Neural progenitor cell (in vitro differentiated cells): ENCODE data around the gene EFNA5. TPM values are rescaled to one million over a fixed set of nuclear protein-coding genes. Genes with fewer than 3 reads are reported as not detected.

ENCODE experiments used
- DNase-seq: peaks from one replicate; pipeline ENCODE4 v3.0.0-alpha.2; 2016; ENCODE audit warnings: low spot score
- H2AFZ ChIP-seq: fragments of 200-600 bp; sonication (generic); replicated peaks from 2 replicates; pipeline ENCODE4 v1.6.1; 2016; ENCODE audit warnings: antibody characterized with exemption
- H3F3A ChIP-seq: fragments of 200-600 bp; sonication (generic); 2 replicates; pipeline ENCODE4 v1.6.1; 2016; ENCODE audit warnings: antibody characterized with exemption, low read depth
- H3K27ac ChIP-seq: fragments of 200-600 bp; sonication (generic); 2 replicates; pipeline ENCODE4 v1.5.1; 2016; ENCODE audit warnings: mild to moderate bottlenecking
- H3K27me3 ChIP-seq: fragments of 200-600 bp; sonication (generic); 2 replicates; pipeline ENCODE4 v1.6.1; 2016; ENCODE audit warnings: mild to moderate bottlenecking, moderate library complexity
- H3K36me3 ChIP-seq: fragments of 200-600 bp; sonication (generic); 2 replicates; pipeline ENCODE4 v1.5.1; 2016
- H3K4me1 ChIP-seq: fragments of 200-600 bp; sonication (generic); 2 replicates; pipeline ENCODE4 v1.6.1; 2016; ENCODE audit warnings: mixed run types
- H3K4me2 ChIP-seq: fragments of 200-600 bp; sonication (generic); 2 replicates; pipeline ENCODE4 v1.6.1; 2016
- H3K4me3 ChIP-seq: fragments of 200-600 bp; sonication (generic); 2 replicates; pipeline ENCODE4 v1.5.1; 2016
- H3K79me2 ChIP-seq: fragments of 200-600 bp; sonication (generic); 2 replicates; pipeline ENCODE4 v1.6.1; 2016; ENCODE audit warnings: low read depth
- H3K9ac ChIP-seq: fragments of 200-600 bp; sonication (generic); 2 replicates; pipeline ENCODE4 v1.6.1; 2016
- H3K9me3 ChIP-seq: fragments of 200-600 bp; sonication (generic); 2 replicates; pipeline ENCODE4 v1.5.1; 2016; ENCODE audit warnings: low read depth
- H4K20me1 ChIP-seq: fragments of 200-600 bp; sonication (generic); 2 replicates; pipeline ENCODE4 v1.6.1; 2016; ENCODE audit warnings: low read depth
- H3K27ac Mint-ChIP-seq: 3 replicates; pipeline ENCODE4 v1.8.0; 2021; ENCODE audit warnings: mixed read lengths
- H3K27me3 Mint-ChIP-seq: 2 replicates; pipeline ENCODE4 v1.8.0; 2022; ENCODE audit warnings: low read depth, mild to moderate bottlenecking, inconsistent platforms, moderate library complexity, mixed read lengths; ENCODE audit not compliant: insufficient read depth
- H3K36me3 Mint-ChIP-seq: 3 replicates; pipeline ENCODE4 v1.8.0; 2021; ENCODE audit warnings: mixed read lengths
- H3K4me1 Mint-ChIP-seq: 3 replicates; pipeline ENCODE4 v1.8.0; 2021; ENCODE audit warnings: mixed read lengths
- H3K4me3 Mint-ChIP-seq: 3 replicates; pipeline ENCODE4 v1.8.0; 2021; ENCODE audit warnings: mild to moderate bottlenecking, moderate library complexity, mixed read lengths
- H3K9me3 Mint-ChIP-seq: 3 replicates; pipeline ENCODE4 v1.8.0; 2020; ENCODE audit warnings: mixed read lengths
- EZH2 ChIP-seq: fragments of 200-600 bp; sonication (generic); IDR thresholded peaks from 2 replicates; pipeline ENCODE4 v1.6.1; 2017; ENCODE audit warnings: antibody characterized with exemption, mild to moderate bottlenecking, moderate library complexity
- EZH2phosphoT487 ChIP-seq: fragments of 200-600 bp; sonication (generic); IDR thresholded peaks from 2 replicates; pipeline ENCODE4 v1.6.1; 2017; ENCODE audit warnings: antibody characterized with exemption
- total RNA-seq: library from RNA; depleted of rRNA; stranded (reverse); fragments of >200 nt; gene quantifications from 2 replicates; pipeline ENCODE4 v1.2.3, GENCODE V29; 2015; ENCODE audit warnings: low replicate concordance
- TF ChIP-seq, protein P1 (sequence below): fragments of 200-600 bp; sonication (generic); IDR thresholded peaks from 2 replicates; pipeline ENCODE4 v1.5.1; 2017; ENCODE audit warnings: antibody characterized with exemption, mild to moderate bottlenecking

The EFNA5 gene
- total RNA-seq, 1 donor from 2014 or later = 105 TPM

DNA sequence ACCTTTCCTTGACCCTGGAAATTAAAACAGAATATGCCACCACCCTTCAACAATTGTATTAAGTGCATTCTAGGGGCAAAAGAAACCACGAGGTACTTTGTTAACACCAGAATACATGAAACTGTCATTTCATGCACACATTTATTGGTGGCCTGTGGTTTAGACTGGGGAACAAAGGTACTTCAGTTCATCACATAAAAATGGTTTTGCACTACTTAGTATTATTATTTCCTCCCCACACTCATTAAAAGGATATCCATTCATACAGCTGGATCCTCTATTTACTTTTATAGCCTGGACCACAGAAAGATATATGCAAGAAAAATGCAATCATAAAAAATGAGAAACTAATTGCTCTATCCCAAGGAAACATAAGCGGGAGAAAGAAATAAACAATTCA lies 230.9 kb downstream of the EFNA5 start:
- Mint-ChIP-seq H3K9me3 (peaks cover 19% of the 10 kb centered on the region), H3K27me3 (no peaks in the 10 kb centered on the region), H3K4me3 (no peak overlapping the region), H3K27ac (no peak overlapping the region), H3K4me1 (peaks cover 39% of the 10 kb centered on the region), H3K36me3 (peaks cover 19% of the 10 kb centered on the region)
- Histone ChIP-seq H3K4me1 (peaks cover 34% of the 10 kb centered on the region), H4K20me1 (peaks cover 86% of the 10 kb centered on the region), H3K4me3 (no peak overlapping the region), H3F3A (peaks cover 33% of the 10 kb centered on the region), H3K9me3 (peaks cover 5% of the 10 kb centered on the region), H3K27ac (no peak overlapping the region), H3K4me2 (no peak overlapping the region), H3K27me3 (no peaks in the 10 kb centered on the region), H3K79me2 (peaks cover 100% of the 10 kb centered on the region), H3K9ac (no peak overlapping the region), H3K36me3 (peaks cover 11% of the 10 kb centered on the region), H2AFZ (no peak overlapping the region)
- TF ChIP-seq EZH2 (no peak), EZH2phosphoT487 (no peak)
- TF ChIP-seq, protein P1, sequence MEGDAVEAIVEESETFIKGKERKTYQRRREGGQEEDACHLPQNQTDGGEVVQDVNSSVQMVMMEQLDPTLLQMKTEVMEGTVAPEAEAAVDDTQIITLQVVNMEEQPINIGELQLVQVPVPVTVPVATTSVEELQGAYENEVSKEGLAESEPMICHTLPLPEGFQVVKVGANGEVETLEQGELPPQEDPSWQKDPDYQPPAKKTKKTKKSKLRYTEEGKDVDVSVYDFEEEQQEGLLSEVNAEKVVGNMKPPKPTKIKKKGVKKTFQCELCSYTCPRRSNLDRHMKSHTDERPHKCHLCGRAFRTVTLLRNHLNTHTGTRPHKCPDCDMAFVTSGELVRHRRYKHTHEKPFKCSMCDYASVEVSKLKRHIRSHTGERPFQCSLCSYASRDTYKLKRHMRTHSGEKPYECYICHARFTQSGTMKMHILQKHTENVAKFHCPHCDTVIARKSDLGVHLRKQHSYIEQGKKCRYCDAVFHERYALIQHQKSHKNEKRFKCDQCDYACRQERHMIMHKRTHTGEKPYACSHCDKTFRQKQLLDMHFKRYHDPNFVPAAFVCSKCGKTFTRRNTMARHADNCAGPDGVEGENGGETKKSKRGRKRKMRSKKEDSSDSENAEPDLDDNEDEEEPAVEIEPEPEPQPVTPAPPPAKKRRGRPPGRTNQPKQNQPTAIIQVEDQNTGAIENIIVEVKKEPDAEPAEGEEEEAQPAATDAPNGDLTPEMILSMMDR = no peak
- no peak for DNase-seq

- Mint-ChIP-seq H3K9me3 (peaks cover 19% of the 10 kb centered on the region), H3K4me3 (no peak overlapping the region), H3K27ac (no peak overlapping the region), H3K27me3 (no peaks in the 10 kb centered on the region), H3K36me3 (peaks cover 24% of the 10 kb centered on the region), H3K4me1 (peaks cover 28% of the 10 kb centered on the region)
- peaks cover 34% of the 10 kb centered on the region for H3K4me1 ChIP-seq
- no peak for DNase-seq
- H2AFZ ChIP-seq = no peak overlapping the region
- H3K27me3 ChIP-seq = no peaks in the 10 kb centered on the region
- TF ChIP-seq EZH2 = no peak
- TF ChIP-seq EZH2phosphoT487 = no peak
- no peak overlapping the region for H3K4me3 ChIP-seq
- H4K20me1 ChIP-seq = peaks cover 86% of the 10 kb centered on the region
- H3F3A ChIP-seq = peaks cover 33% of the 10 kb centered on the region
- no peak overlapping the region for H3K4me2 ChIP-seq
- peaks cover 100% of the 10 kb centered on the region for H3K79me2 ChIP-seq
- peaks cover 11% of the 10 kb centered on the region for H3K36me3 ChIP-seq
- peaks cover 5% of the 10 kb centered on the region for H3K9me3 ChIP-seq
- H3K27ac ChIP-seq = peak overlapping the region; percentile 63
- H3K9ac ChIP-seq = no peak overlapping the region
These were observed 232.7 kb downstream of the EFNA5 start for GRCh38 chr5:107437986-107438510.

GRCh38 chr5:107437154-107437553 lies 233.6 kb downstream of the EFNA5 start:
- no peak for TF ChIP-seq EZH2
- H3K9me3 ChIP-seq = peaks cover 5% of the 10 kb centered on the region
- no peak overlapping the region for H3K9ac ChIP-seq
- Mint-ChIP-seq H3K36me3 (peaks cover 28% of the 10 kb centered on the region), H3K4me3 (no peak overlapping the region), H3K27ac (no peak overlapping the region), H3K9me3 (peaks cover 19% of the 10 kb centered on the region), H3K27me3 (no peaks in the 10 kb centered on the region), H3K4me1 (peaks cover 25% of the 10 kb centered on the region)
- peaks cover 11% of the 10 kb centered on the region for H3K36me3 ChIP-seq
- no peak overlapping the region for H2AFZ ChIP-seq
- peaks cover 100% of the 10 kb centered on the region for H3K79me2 ChIP-seq
- H3F3A ChIP-seq = peaks cover 33% of the 10 kb centered on the region
- H3K4me1 ChIP-seq = peaks cover 39% of the 10 kb centered on the region
- H3K4me3 ChIP-seq = no peak overlapping the region
- H4K20me1 ChIP-seq = peaks cover 86% of the 10 kb centered on the region
- DNase-seq = no peak
- H3K27ac ChIP-seq = no peak overlapping the region
- H3K4me2 ChIP-seq = peak overlapping the region; percentile 6
- H3K27me3 ChIP-seq = no peaks in the 10 kb centered on the region

DNA sequence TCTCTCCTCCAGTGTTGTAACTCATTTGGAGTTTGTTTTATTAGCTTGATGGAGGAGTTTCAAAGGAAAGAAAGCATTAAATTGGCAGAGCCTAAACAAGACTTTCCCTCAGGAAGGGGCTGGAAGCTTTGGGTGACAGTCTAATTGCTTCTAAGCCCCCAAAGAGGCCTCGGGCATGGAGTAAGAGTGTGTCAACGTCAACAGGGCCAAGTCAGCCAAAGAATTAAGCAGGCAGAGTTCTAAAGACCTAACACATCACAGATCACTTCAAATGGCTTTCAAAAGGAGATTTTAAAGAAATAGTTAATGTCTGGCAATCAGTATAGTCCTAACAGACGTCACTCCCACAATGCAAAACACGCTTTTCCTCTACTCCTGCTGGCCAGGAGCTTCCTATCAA lies 234.5 kb downstream of the EFNA5 start:
- Histone ChIP-seq H3K27ac (peak overlapping the region; percentile 57), H3K9ac (no peak overlapping the region), H3K4me3 (no peak overlapping the region), H3F3A (peaks cover 33% of the 10 kb centered on the region), H3K4me2 (peak overlapping the region; percentile 23), H3K4me1 (peaks cover 39% of the 10 kb centered on the region), H2AFZ (no peak overlapping the region), H3K79me2 (peaks cover 100% of the 10 kb centered on the region), H3K36me3 (peaks cover 11% of the 10 kb centered on the region), H4K20me1 (peaks cover 90% of the 10 kb centered on the region), H3K9me3 (peaks cover 3% of the 10 kb centered on the region), H3K27me3 (no peaks in the 10 kb centered on the region)
- H3K36me3 Mint-ChIP-seq = peaks cover 28% of the 10 kb centered on the region
- H3K27ac Mint-ChIP-seq = no peak overlapping the region
- no peak overlapping the region for H3K4me3 Mint-ChIP-seq
- no peaks in the 10 kb centered on the region for H3K27me3 Mint-ChIP-seq
- DNase-seq = no peak
- no peak for TF ChIP-seq EZH2phosphoT487
- TF ChIP-seq, protein P1 = no peak
- no peak for TF ChIP-seq EZH2
- H3K4me1 Mint-ChIP-seq = peaks cover 24% of the 10 kb centered on the region
- peaks cover 19% of the 10 kb centered on the region for H3K9me3 Mint-ChIP-seq
